GM23338 (cell line): ENCODE results near the gene KLF1. TPM values are rescaled to one million over a fixed set of nuclear protein-coding genes. Genes with fewer than 3 reads are reported as not detected.
A peak's percentile ranks its signal among the peaks of the same experiment; 100 is the strongest.

Source experiments
- ATAC-seq: fragments of 200-7000 bp; cut with Tn5 transposase; 3 replicates; pipeline ENCODE4 v1.9.1; 2020
- DNase-seq: peaks from one replicate; pipeline ENCODE4 v3.0.0-alpha.2; 2015; ENCODE audit warnings: low spot score
- H2AFZ ChIP-seq: fragments of 200-600 bp; sonication (generic); 2 replicates; pipeline ENCODE4 v1.8.0; 2016; ENCODE audit warnings: antibody characterized with exemption, mild to moderate bottlenecking, moderate library complexity
- H3F3A ChIP-seq: fragments of 200-600 bp; sonication (generic); replicated peaks from 2 replicates; pipeline ENCODE4 v1.8.0; 2017; ENCODE audit warnings: antibody characterized with exemption, mixed run types, low read depth
- H3K27ac ChIP-seq: fragments of 200-600 bp; sonication (generic); 2 replicates; pipeline ENCODE4 v1.6.1; 2016; ENCODE audit warnings: low read depth
- H3K27me3 ChIP-seq: fragments of 200-600 bp; sonication (generic); 2 replicates; pipeline ENCODE4 v1.8.0; 2016; ENCODE audit warnings: mild to moderate bottlenecking, mixed run types, moderate library complexity; ENCODE audit not compliant: insufficient read depth
- H3K36me3 ChIP-seq: fragments of 200-600 bp; sonication (generic); 2 replicates; pipeline ENCODE4 v1.8.0; 2016; ENCODE audit warnings: mild to moderate bottlenecking; ENCODE audit not compliant: insufficient read depth
- H3K4me1 ChIP-seq: fragments of 200-600 bp; sonication (generic); 2 replicates; pipeline ENCODE4 v1.8.0; 2016; ENCODE audit warnings: mild to moderate bottlenecking, moderate library complexity; ENCODE audit not compliant: insufficient read depth
- H3K4me2 ChIP-seq: fragments of 200-600 bp; sonication (generic); 2 replicates; pipeline ENCODE4 v1.7.1; 2017; ENCODE audit warnings: mixed run types
- H3K4me3 ChIP-seq: fragments of 200-600 bp; sonication (generic); 2 replicates; pipeline ENCODE4 v1.6.1; 2016; ENCODE audit warnings: mixed run types
- H3K79me2 ChIP-seq: fragments of 200-600 bp; sonication (generic); replicated peaks from 2 replicates; pipeline ENCODE4 v1.8.0; 2017; ENCODE audit warnings: mild to moderate bottlenecking; ENCODE audit not compliant: insufficient read depth
- H3K9me2 ChIP-seq: fragments of 200-600 bp; sonication (generic); 2 replicates; pipeline ENCODE4 v1.8.0; 2017; ENCODE audit not compliant: insufficient read depth
- H4K20me1 ChIP-seq: fragments of 200-600 bp; sonication (generic); replicated peaks from 2 replicates; pipeline ENCODE4 v1.8.0; 2017; ENCODE audit warnings: mild to moderate bottlenecking; ENCODE audit not compliant: insufficient read depth
- H3K27ac Mint-ChIP-seq: 2 replicates; pipeline ENCODE4 v1.8.0; 2020; ENCODE audit warnings: inconsistent platforms, mild to moderate bottlenecking, moderate library complexity, mixed read lengths
- H3K27me3 Mint-ChIP-seq: 3 replicates; pipeline ENCODE4 v1.8.0; 2022; ENCODE audit warnings: low read depth, mild to moderate bottlenecking, moderate library complexity, mixed read lengths, inconsistent platforms; ENCODE audit not compliant: insufficient read depth, poor library complexity
- H3K36me3 Mint-ChIP-seq: 3 replicates; pipeline ENCODE4 v1.8.0; 2021; ENCODE audit warnings: low read depth, mild to moderate bottlenecking, inconsistent platforms, moderate library complexity, mixed read lengths
- H3K4me1 Mint-ChIP-seq: 3 replicates; pipeline ENCODE4 v1.8.0; 2020; ENCODE audit warnings: mild to moderate bottlenecking, inconsistent platforms, mixed read lengths
- H3K4me3 Mint-ChIP-seq: 3 replicates; pipeline ENCODE4 v1.8.0; 2021; ENCODE audit warnings: moderate library complexity, mild to moderate bottlenecking, inconsistent platforms, mixed read lengths
- H3K9me3 Mint-ChIP-seq: 3 replicates; pipeline ENCODE4 v1.8.0; 2020; ENCODE audit warnings: moderate library complexity, mild to moderate bottlenecking, inconsistent platforms, mixed read lengths
- CREB1 ChIP-seq: fragments of 250-450 bp; sonication (Bioruptor Pico); IDR thresholded peaks from 2 replicates; pipeline ENCODE4 v1.5.0; 2020; ENCODE audit warnings: low read depth, mild to moderate bottlenecking, moderate library complexity
- CTCF ChIP-seq, 2 experiments: fragments of 200-600 bp in 1 of 2; sonication (generic) in 1 of 2; conservative IDR thresholded peaks; 2 replicates each; pipeline versions ENCODE4 v1.5.1 to v1.6.1; 2016 to 2017; ENCODE audit warnings: antibody characterized with exemption in 2 of 2, low read depth in 2 of 2, mild to moderate bottlenecking in 2 of 2, moderate library complexity in 1 of 2
- ETS1 ChIP-seq: IDR thresholded peaks from 2 replicates; pipeline ENCODE4 v1.6.1; 2016; ENCODE audit warnings: antibody characterized with exemption
- EZH2 ChIP-seq: fragments of 200-600 bp; sonication (generic); IDR thresholded peaks from one replicate; pipeline ENCODE4 v1.8.0; 2017; ENCODE audit warnings: antibody characterized with exemption, mild to moderate bottlenecking, low read depth; ENCODE audit not compliant: unreplicated experiment
- EZH2phosphoT487 ChIP-seq: fragments of 200-600 bp; sonication (generic); IDR thresholded peaks from one replicate; pipeline ENCODE4 v1.8.1; 2018; ENCODE audit warnings: antibody characterized with exemption; ENCODE audit not compliant: unreplicated experiment
- JUNB ChIP-seq: IDR thresholded peaks from one replicate; pipeline ENCODE4 v1.6.1; 2016; ENCODE audit warnings: antibody characterized with exemption; ENCODE audit not compliant: unreplicated experiment
- NANOG ChIP-seq: IDR thresholded peaks from 2 replicates; pipeline ENCODE4 v1.6.1; 2016; ENCODE audit warnings: antibody characterized with exemption, borderline replicate concordance
- POLR2AphosphoS5 ChIP-seq: IDR thresholded peaks from 2 replicates; pipeline ENCODE4 v1.6.1; 2016; ENCODE audit warnings: antibody characterized with exemption, low read depth
- STAT1 ChIP-seq: IDR thresholded peaks from one replicate; pipeline ENCODE4 v1.6.1; 2016; ENCODE audit warnings: antibody characterized with exemption; ENCODE audit not compliant: unreplicated experiment
- ZNF114 ChIP-seq: fragments of 250-450 bp; sonication (Bioruptor Pico); IDR thresholded peaks from 2 replicates; pipeline ENCODE4 v1.5.0; 2020; ENCODE audit warnings: mild to moderate bottlenecking, moderate library complexity
- ZNF331 ChIP-seq: fragments of 250-450 bp; sonication (Bioruptor Pico); IDR thresholded peaks from 2 replicates; pipeline ENCODE4 v1.5.0; 2020; ENCODE audit warnings: low read depth, mild to moderate bottlenecking, moderate library complexity
- polyA plus RNA-seq: library from polyadenylated mRNA; unstranded; fragments of >200 nt; fragmentation: Nextera tagmentation; extraction: Ambion mirVana; gene quantifications from 2 replicates; pipeline ENCODE4 v1.2.1, GENCODE V29; 2016
- total RNA-seq: library from RNA; depleted of rRNA; stranded (reverse); fragments of >200 nt; shearing (Covaris generic); gene quantifications from 2 replicates; pipeline ENCODE4 v1.2.3, GENCODE V29; 2014
- TF ChIP-seq, protein P1 (sequence below): IDR thresholded peaks from one replicate; pipeline ENCODE4 v1.6.1; 2018; ENCODE audit warnings: antibody characterized with exemption; ENCODE audit not compliant: unreplicated experiment
- TF ChIP-seq, protein P2 (sequence below): fragments of 250-450 bp; sonication (Bioruptor Pico); IDR thresholded peaks from 2 replicates; pipeline ENCODE4 v1.5.0; 2020; ENCODE audit warnings: mild to moderate bottlenecking, moderate library complexity

KLF1 gene
- total and polyA plus RNA-seq, 2 experiments from 2014 or later, result 0.74 to 1.1 TPM

DNA sequence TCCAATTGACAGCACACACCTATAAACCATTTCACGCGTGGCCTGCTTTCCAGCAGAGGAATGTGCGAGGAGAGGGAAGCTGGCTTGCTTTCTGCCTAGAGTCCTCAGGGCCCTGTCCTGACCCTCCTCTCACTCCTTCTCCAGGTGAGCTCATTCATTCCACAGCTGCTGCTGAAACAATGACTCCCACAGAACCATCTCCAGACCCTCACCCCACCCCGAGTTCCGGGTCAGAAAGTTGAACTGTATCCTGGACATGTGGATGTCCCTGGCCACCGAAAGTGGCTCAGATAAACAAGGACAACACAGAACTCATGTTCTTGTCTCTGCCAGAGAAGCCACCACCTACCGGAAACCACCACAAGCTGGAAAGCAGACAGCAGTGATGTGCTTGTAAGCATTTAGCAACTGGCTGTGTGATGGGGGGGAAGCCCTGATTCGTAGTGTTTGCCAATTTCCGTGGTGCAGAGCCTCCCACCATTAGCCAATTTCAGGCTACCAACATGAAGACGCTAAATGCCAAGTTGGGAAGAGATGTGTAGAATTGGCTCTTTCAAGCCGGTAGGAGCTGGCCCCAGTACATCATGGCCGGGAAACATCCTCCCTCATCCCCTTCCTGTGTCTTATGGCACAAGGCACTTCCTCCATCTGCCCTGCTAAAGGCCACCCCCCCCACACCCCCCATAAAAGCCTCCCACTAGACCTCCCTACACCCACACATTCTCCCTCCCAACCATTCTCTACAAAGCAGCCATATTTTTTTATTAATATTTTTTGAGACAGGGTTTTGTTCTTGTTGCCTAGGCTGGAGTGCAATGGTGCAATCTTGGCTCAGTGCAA is 27.1 kb upstream of the KLF1 start:
- Mint-ChIP-seq H3K27ac (peak overlapping the region; percentile 96), H3K4me1 (peaks cover 25% of the 10 kb centered on the region), H3K27me3 (peaks cover 24% of the 10 kb centered on the region), H3K9me3 (peaks cover 9% of the 10 kb centered on the region; the same call in 2 of the 3 replicates), H3K36me3 (peaks cover 6% of the 10 kb centered on the region; the same call in 2 of the 3 replicates), H3K4me3 (peak overlapping the region; percentile 51)
- Histone ChIP-seq H3K36me3 (no peaks in the 10 kb centered on the region), H3K4me2 (peak overlapping the region; percentile 57), H3K4me1 (peaks cover 19% of the 10 kb centered on the region), H4K20me1 (no peaks in the 10 kb centered on the region), H3K9me2 (no peaks in the 10 kb centered on the region; the same call in 1 of the 2 replicates), H3K27ac (peak overlapping the region; percentile 79), H3K4me3 (no peak overlapping the region; the same call in 1 of the 2 replicates), H3K27me3 (peaks cover 13% of the 10 kb centered on the region), H3K79me2 (no peaks in the 10 kb centered on the region), H3F3A (peaks cover 13% of the 10 kb centered on the region), H2AFZ (peak overlapping the region; percentile 54; the same call in 1 of the 2 replicates)
- no peak for DNase-seq
- no peak for TF ChIP-seq CTCF (conservative IDR thresholded peaks at IDR 0.05; ENCODE audit: low read depth in 2 of 2)
- no peak for TF ChIP-seq ZNF114 (CRISPR knock-in tag)
- TF ChIP-seq NANOG, result no peak
- TF ChIP-seq EZH2phosphoT487, result no peak
- TF ChIP-seq ZNF331 (CRISPR knock-in tag), result no peak
- no peak for TF ChIP-seq JUNB
- TF ChIP-seq POLR2AphosphoS5, result no peak
- TF ChIP-seq, protein P1, sequence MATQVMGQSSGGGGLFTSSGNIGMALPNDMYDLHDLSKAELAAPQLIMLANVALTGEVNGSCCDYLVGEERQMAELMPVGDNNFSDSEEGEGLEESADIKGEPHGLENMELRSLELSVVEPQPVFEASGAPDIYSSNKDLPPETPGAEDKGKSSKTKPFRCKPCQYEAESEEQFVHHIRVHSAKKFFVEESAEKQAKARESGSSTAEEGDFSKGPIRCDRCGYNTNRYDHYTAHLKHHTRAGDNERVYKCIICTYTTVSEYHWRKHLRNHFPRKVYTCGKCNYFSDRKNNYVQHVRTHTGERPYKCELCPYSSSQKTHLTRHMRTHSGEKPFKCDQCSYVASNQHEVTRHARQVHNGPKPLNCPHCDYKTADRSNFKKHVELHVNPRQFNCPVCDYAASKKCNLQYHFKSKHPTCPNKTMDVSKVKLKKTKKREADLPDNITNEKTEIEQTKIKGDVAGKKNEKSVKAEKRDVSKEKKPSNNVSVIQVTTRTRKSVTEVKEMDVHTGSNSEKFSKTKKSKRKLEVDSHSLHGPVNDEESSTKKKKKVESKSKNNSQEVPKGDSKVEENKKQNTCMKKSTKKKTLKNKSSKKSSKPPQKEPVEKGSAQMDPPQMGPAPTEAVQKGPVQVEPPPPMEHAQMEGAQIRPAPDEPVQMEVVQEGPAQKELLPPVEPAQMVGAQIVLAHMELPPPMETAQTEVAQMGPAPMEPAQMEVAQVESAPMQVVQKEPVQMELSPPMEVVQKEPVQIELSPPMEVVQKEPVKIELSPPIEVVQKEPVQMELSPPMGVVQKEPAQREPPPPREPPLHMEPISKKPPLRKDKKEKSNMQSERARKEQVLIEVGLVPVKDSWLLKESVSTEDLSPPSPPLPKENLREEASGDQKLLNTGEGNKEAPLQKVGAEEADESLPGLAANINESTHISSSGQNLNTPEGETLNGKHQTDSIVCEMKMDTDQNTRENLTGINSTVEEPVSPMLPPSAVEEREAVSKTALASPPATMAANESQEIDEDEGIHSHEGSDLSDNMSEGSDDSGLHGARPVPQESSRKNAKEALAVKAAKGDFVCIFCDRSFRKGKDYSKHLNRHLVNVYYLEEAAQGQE, result no peak
- TF ChIP-seq, protein P2, sequence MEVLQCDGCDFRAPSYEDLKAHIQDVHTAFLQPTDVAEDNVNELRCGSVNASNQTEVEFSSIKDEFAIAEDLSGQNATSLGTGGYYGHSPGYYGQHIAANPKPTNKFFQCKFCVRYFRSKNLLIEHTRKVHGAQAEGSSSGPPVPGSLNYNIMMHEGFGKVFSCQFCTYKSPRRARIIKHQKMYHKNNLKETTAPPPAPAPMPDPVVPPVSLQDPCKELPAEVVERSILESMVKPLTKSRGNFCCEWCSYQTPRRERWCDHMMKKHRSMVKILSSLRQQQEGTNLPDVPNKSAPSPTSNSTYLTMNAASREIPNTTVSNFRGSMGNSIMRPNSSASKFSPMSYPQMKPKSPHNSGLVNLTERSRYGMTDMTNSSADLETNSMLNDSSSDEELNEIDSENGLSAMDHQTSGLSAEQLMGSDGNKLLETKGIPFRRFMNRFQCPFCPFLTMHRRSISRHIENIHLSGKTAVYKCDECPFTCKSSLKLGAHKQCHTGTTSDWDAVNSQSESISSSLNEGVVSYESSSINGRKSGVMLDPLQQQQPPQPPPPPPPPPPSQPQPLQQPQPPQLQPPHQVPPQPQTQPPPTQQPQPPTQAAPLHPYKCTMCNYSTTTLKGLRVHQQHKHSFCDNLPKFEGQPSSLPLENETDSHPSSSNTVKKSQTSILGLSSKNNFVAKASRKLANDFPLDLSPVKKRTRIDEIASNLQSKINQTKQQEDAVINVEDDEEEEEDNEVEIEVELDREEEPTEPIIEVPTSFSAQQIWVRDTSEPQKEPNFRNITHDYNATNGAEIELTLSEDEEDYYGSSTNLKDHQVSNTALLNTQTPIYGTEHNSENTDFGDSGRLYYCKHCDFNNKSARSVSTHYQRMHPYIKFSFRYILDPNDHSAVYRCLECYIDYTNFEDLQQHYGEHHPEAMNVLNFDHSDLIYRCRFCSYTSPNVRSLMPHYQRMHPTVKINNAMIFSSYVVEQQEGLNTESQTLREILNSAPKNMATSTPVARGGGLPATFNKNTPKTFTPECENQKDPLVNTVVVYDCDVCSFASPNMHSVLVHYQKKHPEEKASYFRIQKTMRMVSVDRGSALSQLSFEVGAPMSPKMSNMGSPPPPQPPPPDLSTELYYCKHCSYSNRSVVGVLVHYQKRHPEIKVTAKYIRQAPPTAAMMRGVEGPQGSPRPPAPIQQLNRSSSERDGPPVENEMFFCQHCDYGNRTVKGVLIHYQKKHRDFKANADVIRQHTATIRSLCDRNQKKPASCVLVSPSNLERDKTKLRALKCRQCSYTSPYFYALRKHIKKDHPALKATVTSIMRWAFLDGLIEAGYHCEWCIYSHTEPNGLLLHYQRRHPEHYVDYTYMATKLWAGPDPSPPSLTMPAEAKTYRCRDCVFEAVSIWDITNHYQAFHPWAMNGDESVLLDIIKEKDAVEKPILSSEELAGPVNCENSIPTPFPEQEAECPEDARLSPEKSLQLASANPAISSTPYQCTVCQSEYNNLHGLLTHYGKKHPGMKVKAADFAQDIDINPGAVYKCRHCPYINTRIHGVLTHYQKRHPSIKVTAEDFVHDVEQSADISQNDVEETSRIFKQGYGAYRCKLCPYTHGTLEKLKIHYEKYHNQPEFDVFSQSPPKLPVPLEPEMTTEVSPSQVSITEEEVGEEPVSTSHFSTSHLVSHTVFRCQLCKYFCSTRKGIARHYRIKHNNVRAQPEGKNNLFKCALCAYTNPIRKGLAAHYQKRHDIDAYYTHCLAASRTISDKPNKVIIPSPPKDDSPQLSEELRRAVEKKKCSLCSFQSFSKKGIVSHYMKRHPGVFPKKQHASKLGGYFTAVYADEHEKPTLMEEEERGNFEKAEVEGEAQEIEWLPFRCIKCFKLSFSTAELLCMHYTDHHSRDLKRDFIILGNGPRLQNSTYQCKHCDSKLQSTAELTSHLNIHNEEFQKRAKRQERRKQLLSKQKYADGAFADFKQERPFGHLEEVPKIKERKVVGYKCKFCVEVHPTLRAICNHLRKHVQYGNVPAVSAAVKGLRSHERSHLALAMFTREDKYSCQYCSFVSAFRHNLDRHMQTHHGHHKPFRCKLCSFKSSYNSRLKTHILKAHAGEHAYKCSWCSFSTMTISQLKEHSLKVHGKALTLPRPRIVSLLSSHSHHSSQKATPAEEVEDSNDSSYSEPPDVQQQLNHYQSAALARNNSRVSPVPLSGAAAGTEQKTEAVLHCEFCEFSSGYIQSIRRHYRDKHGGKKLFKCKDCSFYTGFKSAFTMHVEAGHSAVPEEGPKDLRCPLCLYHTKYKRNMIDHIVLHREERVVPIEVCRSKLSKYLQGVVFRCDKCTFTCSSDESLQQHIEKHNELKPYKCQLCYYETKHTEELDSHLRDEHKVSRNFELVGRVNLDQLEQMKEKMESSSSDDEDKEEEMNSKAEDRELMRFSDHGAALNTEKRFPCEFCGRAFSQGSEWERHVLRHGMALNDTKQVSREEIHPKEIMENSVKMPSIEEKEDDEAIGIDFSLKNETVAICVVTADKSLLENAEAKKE (CRISPR knock-in tag), result no peak
- TF ChIP-seq EZH2, result no peak
- TF ChIP-seq CREB1, result no peak
- no peak for TF ChIP-seq STAT1
- TF ChIP-seq ETS1, result no peak
- peak; percentile 19 for ATAC-seq
